Erythroblast (primary cell): ENCODE results near the gene ADPRHL1.

Source experiments
- GATA1 ChIP-seq: IDR thresholded peaks from 2 replicates; pipeline ENCODE4 v1.6.1; 2011; ENCODE audit warnings: low read depth, mild to moderate bottlenecking, control low read depth, low read length, moderate library complexity
- POLR2A ChIP-seq: IDR thresholded peaks from 2 replicates; pipeline ENCODE4 v1.6.1; 2011; ENCODE audit warnings: mild to moderate bottlenecking, low read length

- no peak for TF ChIP-seq POLR2A
- no peak for TF ChIP-seq GATA1
Observed at GRCh38 chr13:113407531-113408393, 45.5 kb downstream of the ADPRHL1 start.
